GM19372 (cell line): ENCODE measurements around the gene HHAT.
A peak's percentile ranks its signal among the peaks of the same experiment; 100 is the strongest.

Experiments
- ATAC-seq: cut with Tn5 transposase; IDR thresholded peaks from one replicate; pipeline ENCODE4 v1.9.1; 2021; ENCODE audit warnings: mild to moderate bottlenecking, low read depth, moderate library complexity; ENCODE audit not compliant: unreplicated experiment

The HHAT gene

DNA sequence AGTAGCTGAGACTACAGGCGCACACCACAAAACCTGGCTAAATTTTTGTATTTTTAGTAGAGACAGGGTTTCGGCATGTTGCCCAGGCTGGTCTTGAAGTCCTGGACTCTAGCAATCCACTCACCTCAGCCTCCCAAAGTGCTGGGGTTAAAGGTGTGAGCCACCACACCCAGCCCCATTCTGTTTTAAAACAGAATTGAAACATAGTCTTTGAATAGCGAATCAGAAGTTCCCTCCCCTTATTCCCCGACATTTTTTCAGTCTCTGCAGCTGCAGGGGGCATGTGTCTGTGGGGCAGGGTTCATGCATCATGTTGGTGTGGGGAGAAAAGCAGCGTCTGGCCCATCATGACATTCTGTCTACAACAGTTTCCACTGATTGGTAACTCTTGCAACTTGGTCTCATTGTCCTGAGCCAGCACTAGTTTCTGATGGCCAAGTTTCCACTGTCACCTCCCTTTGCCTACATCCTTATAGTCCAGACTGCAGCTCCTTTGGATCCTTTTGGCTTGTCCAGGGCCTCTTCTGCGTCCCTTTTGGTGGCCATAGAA is 15.6 kb upstream of the HHAT start:
- no peak for ATAC-seq

DNA sequence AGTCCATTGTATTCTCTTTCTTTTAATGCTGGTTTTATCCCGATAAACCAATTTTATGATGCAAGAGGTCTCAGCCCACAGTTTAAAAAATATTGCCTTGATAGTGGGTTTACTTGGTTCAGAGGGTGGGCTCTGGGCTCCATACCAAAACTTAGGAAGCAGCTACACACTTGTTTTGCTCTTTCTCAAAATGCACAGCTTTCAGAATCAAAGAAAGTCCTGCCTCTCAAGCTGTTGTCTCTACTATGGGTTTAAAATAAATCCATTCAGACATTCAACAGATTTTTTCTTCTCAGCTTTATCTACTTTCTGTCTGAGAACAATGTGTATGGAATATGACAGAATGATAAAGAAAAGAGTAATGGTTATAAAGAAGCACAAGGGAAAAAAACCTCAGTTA is 14.8 kb upstream of the HHAT start:
- ATAC-seq, result no peak

GRCh38 chr1:210315529-210315928 is 13.2 kb upstream of the HHAT start:
- ATAC-seq, result no peak

GRCh38 chr1:210321131-210321530 is 7.6 kb upstream of the HHAT start:
- ATAC-seq, result no peak

GRCh38 chr1:210321552-210321951 is 7.2 kb upstream of the HHAT start:
- no peak for ATAC-seq

GRCh38 chr1:210323957-210324356 is 4.7 kb upstream of the HHAT start:
- no peak for ATAC-seq

DNA sequence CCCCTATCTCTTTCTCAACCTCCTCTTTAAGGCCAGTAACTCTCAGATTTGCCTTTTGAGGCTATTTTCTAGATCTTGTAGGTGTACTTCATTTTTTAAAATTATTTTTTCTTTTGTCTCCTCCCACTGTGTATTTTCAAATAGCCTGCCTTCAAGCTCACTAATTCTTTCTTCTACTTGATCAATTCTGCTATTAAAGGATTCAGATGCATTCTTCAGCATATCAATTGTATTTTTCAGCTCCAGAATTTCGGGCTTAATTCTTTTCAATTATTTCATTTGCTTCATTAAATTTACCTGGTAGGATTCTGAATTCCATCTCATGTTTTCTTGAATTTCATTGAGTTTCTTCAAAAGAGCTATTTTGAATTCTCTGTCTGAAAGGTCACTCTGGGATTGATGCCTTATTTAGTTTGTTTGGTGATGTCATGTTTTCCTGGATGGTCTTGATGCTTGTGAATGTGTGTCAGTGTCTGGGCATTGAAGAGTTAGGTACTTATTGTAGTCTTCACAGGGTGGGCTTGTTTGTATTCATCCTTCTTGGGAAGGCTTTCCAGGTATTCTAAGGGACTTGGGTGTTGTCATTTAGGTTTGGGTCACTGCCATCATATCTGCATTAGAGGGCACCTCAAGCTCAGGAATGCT is 3.6 kb upstream of the HHAT start:
- ATAC-seq, result no peak

GRCh38 chr1:210328032-210328745 is 513 bp upstream of the HHAT start:
- no peak for ATAC-seq

- no peak for ATAC-seq
These were observed 1.7 kb downstream of the HHAT start for GRCh38 chr1:210330279-210330866.

DNA sequence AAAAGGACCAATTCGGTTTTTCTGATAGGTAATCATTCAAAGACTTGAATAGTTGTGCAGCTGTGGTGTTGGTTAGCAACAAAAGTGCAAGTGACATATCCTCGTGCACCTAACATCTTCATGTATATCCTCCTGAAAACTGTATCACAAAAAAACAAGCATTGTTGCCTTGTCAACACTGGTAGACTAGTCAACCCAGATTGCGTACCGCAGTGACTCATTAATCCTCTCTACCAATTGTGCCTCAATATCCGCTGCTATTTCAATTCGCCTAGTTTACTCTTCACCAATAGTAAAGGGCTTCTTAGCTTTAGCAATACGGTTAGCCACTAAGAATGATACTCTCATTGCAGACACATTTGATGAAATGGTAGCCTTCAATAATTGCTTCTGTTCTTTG is 3.5 kb downstream of the HHAT start:
- no peak for ATAC-seq

- peak; percentile 60 for ATAC-seq
These were observed 4.2 kb downstream of the HHAT start for GRCh38 chr1:210332719-210333398.

DNA sequence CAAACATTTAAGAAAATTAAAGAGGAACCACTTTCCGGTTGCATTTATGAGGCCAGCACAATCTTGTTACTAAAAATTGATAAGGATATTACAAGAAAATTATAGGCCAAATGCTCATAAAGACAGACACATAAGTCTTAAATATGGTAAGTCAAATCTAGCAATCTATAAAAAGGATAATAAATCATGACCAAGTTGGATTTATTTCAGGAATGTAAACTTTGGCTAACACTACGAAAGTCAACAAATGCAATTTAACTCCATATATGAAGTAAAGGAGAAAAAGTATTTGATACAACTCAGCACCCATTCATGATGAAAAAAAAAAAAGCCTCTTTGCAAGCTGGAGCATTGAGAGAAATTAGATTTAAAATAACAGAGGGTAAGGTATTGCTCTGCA is 6.3 kb downstream of the HHAT start:
- no peak for ATAC-seq

DNA sequence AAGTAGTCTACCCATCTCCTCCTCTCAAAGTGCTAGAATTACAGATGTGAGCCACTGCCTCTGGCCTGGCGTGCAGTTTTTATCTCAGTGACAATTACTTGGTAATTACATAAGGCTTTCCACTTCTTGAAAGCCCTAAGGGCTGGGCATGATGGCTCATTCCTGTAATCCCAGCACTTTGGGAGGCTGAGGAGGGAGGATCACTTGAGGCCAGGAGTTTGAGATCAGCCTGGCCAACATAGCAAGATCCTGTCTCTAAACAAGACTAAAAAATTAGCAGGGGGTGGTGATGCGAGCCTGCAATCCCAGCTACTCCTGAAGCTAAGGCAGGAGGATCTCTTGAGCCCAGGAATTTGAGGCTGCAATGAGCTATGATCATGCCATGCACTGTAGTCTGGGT is 7.7 kb downstream of the HHAT start:
- ATAC-seq, result no peak

GRCh38 chr1:210339500-210339899 is 10.8 kb downstream of the HHAT start:
- ATAC-seq, result no peak

DNA sequence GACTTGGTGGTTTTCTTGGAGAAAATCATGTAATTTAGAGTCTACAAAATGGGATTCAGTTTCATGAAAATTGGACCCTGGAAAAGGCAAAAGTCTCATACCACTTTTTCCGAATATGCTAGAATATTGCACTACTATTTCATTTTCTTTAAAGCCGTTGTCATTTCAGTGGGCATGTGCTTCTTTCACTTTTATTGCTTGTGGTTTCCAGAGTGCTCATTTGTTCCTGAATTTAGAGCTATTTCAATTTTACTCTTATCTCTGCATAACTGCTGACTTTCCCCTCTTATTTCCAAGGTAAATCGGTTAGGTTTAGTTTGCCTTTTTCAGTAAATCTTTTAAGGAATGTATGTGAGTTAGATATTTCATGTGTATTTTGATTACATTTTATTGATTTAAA is 11.6 kb downstream of the HHAT start:
- no peak for ATAC-seq

GRCh38 chr1:210340841-210341240 is 12.1 kb downstream of the HHAT start:
- no peak for ATAC-seq

- ATAC-seq, result peak; percentile 47
These were observed 14.5 kb downstream of the HHAT start for GRCh38 chr1:210342986-210343780.

DNA sequence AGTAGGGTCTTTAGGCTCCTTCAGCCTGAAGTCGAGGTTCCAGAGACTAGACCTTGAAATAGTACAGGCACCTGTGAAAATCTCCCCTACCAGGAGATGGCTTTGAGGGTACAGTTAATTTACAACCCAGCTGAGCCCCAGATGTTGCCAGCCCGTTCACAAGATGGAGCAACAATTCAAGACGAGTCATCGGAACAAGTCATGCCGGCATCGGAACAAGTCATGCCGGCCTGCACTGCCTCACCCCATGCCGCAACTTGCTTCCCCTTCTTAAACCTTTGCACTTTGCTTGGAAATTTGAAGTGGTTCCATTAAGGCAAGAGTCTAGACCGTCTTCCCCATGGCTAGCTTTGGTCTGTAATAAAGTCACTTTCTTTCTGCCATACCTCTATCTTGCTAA is 16.0 kb downstream of the HHAT start:
- no peak for ATAC-seq

GRCh38 chr1:210347112-210347511 is 18.4 kb downstream of the HHAT start:
- no peak for ATAC-seq

GRCh38 chr1:210351496-210351895 is 22.8 kb downstream of the HHAT start:
- ATAC-seq, result no peak
